Spleen (tissue), 11 donors: Measurements from ENCODE around the gene DCTPP1. TPM values are rescaled to one million over a fixed set of nuclear protein-coding genes. Genes with fewer than 3 reads are reported as not detected.
A peak's percentile ranks its signal among the peaks of the same experiment; 100 is the strongest.
"Not testable (repeated sequence)": the region's sequence is repeated elsewhere in the genome, so short reads cannot be mapped to it uniquely, and the experiment has no call there.

Experiments used
- DNase-seq: peaks from one replicate; pipeline ENCODE4 v3.0.0-alpha.2; 2020
- H3K27ac ChIP-seq, 8 donors: fragments of 200-600 bp; sonication (generic) in 7 of 8; 1 replicate in 4 of 8; 2 replicates in 4 of 8; pipeline versions ENCODE4 v1.5.0 to v1.8.0; 2016 to 2021; ENCODE audit warnings: inconsistent platforms in 4 of 8, mild to moderate bottlenecking in 4 of 8, moderate library complexity in 1 of 8
- H3K27me3 ChIP-seq, 7 donors: fragments of 200-600 bp; sonication (generic) in 6 of 7; replicated peaks in 1 of 7; 1 replicate in 4 of 7; 2 replicates in 3 of 7; pipeline versions ENCODE4 v1.5.0 to v1.8.0; 2016 to 2021; ENCODE audit warnings: inconsistent platforms in 3 of 7, mild to moderate bottlenecking in 1 of 7
- H3K36me3 ChIP-seq, 6 donors: fragments of 200-600 bp; sonication (generic) in 5 of 6; 1 replicate in 4 of 6; 2 replicates in 2 of 6; pipeline versions ENCODE4 v1.5.0 to v1.8.0; 2016 to 2021; ENCODE audit warnings: inconsistent platforms in 2 of 6
- H3K4me1 ChIP-seq, 6 donors: fragments of 200-600 bp; sonication (generic) in 5 of 6; 1 replicate in 3 of 6; 2 replicates in 3 of 6; pipeline versions ENCODE4 v1.5.0 to v1.8.0; 2016 to 2021; ENCODE audit warnings: inconsistent platforms in 3 of 6
- H3K4me3 ChIP-seq, 8 donors: fragments of 200-600 bp; sonication (generic) in 7 of 8; 1 replicate in 4 of 8; 2 replicates in 4 of 8; pipeline versions ENCODE4 v1.5.0 to v1.8.0; 2016 to 2021; ENCODE audit warnings: inconsistent platforms in 4 of 8, mild to moderate bottlenecking in 4 of 8, moderate library complexity in 2 of 8
- H3K9me3 ChIP-seq, 8 donors: fragments of 200-600 bp; sonication (generic) in 7 of 8; 1 replicate in 4 of 8; 2 replicates in 4 of 8; pipeline versions ENCODE4 v1.5.0 to v1.8.0; 2016 to 2021; ENCODE audit warnings: inconsistent platforms in 4 of 8
- CTCF ChIP-seq, 11 experiments: fragments of 200-600 bp in 7 of 11; fragments of 450-650 bp in 4 of 11; sonication (generic) in 4 of 11; IDR thresholded peaks in 8 of 11; conservative IDR thresholded peaks in 3 of 11; 1 replicate in 7 of 11; 2 replicates in 4 of 11; pipeline versions ENCODE4 v1.4.0 to v1.8.0; 2016 to 2021; ENCODE audit warnings: antibody characterized with exemption in 11 of 11, inconsistent platforms in 4 of 11, mild to moderate bottlenecking in 1 of 11
- POLR2A ChIP-seq, 3 donors: fragments of 450-650 bp; IDR thresholded peaks; one replicate each; pipeline ENCODE4 v1.5.1; 2017; ENCODE audit warnings: antibody characterized with exemption in 3 of 3, mild to moderate bottlenecking in 1 of 3
- POLR2AphosphoS5 ChIP-seq, 3 donors: sonication (generic); formaldehyde crosslinking; IDR thresholded peaks; one replicate each; pipeline ENCODE4 v1.5.1; 2017; ENCODE audit warnings: antibody characterized with exemption in 3 of 3
- WGBS, 5 donors: extraction: QIAGEN DNeasy Blood & Tissue Kit in 3 of 5; methylation state at CpG; one replicate each; pipeline versions ENCODE4 v1.1.5 to v1.1.7; 2013 to 2018; 5-methylcytosine and 5-hydroxymethylcytosine counted together
- intact Hi-C: fragments of 100-400 bp; cut with DNase I; formaldehyde crosslinking; loops from one replicate; pipeline ENCODE4 v1.15.0; 2023; ENCODE audit warnings: low total_unique reads
- polyA plus RNA-seq, 3 donors: library from polyadenylated mRNA; stranded (reverse); fragments of 200-250 nt; gene quantifications; one replicate each; pipeline ENCODE4 v1.2.1, GENCODE V29; 2013
- total RNA-seq, 7 donors: library from RNA; depleted of rRNA in 3 of 7; stranded (reverse); fragments of >200 nt in 3 of 7; fragmentation: NEBNext Ultra II Directional in 4 of 7; extraction: Animal tissue kit (Norgen Biotek cat#: 25700) in 4 of 7; gene quantifications; one replicate each; pipeline versions ENCODE4 v1.1.0 to v1.2.1, GENCODE V29; 2016 to 2021
- donor health status: healthy with polysubstance abuse.
- donor health status: DM: no; HTN: no; CAD: no; lungs with moderate emphysema.
- donor health status: DM: no; HTN: no; CAD: no.
- donor health status: Bipolar disorder and iron deficiency.
- donor health status: healthy.
- donor health status: DM: no; HTN: no; CAD: no.
- donor health status: DM: yes; HTN: yes; CAD: no.

DCTPP1 gene
- total and polyA plus RNA-seq, 10 donors, result 17.6 to 49.1 (median 29.0) TPM

- H3K36me3 ChIP-seq, result peaks cover 0 to 20% (median 13%) of the 10 kb centered on the region in 6 donors
- no peaks in the 10 kb centered on the region for H3K27me3 ChIP-seq
- H3K9me3 ChIP-seq, result no peaks in the 10 kb centered on the region
- DNase-seq, result peak; percentile 76
- H3K4me3 ChIP-seq, result no peak overlapping the region
- intact Hi-C loops, result no loop called here
- no peak overlapping the region for H3K27ac ChIP-seq
- 88 to 94% (median 90%) methylated on average over 25 to 42 of the region's 42 CpGs for WGBS, 5 donors
- no peak for TF ChIP-seq POLR2A (IDR thresholded peaks at IDR 0.05)
- TF ChIP-seq POLR2AphosphoS5 (IDR thresholded peaks at IDR 0.05), result no peak
- no peak for TF ChIP-seq CTCF (IDR thresholded peaks at IDR 0.05 in 8 of 11, conservative IDR thresholded peaks at IDR 0.05 in 3 of 11)
- H3K4me1 ChIP-seq, result peaks cover 10 to 80% (median 52%) of the 10 kb centered on the region in 6 donors
These were observed 31.8 kb downstream of the DCTPP1 start for GRCh38 chr16:30397776-30398660.

GRCh38 chr16:30397056-30397455 is 32.8 kb downstream of the DCTPP1 start:
- H3K36me3 ChIP-seq, result peaks cover 0 to 20% (median 13%) of the 10 kb centered on the region in 6 donors
- WGBS, 5 donors, result 41 to 59% (median 54%) methylated on average over 4 of the region's 4 CpGs
- no peak for DNase-seq
- no peaks in the 10 kb centered on the region for H3K27me3 ChIP-seq
- H3K4me3 ChIP-seq, result peak overlapping the region in 1 of 8 donors; percentile 6
- intact Hi-C loops, result no loop called here
- H3K4me1 ChIP-seq, result peaks cover 10 to 76% (median 52%) of the 10 kb centered on the region in 6 donors
- TF ChIP-seq POLR2A (IDR thresholded peaks at IDR 0.05) (no peak), CTCF (IDR thresholded peaks at IDR 0.05 in 8 of 11, conservative IDR thresholded peaks at IDR 0.05 in 3 of 11) (no peak), POLR2AphosphoS5 (IDR thresholded peaks at IDR 0.05) (no peak)
- H3K9me3 ChIP-seq, result no peaks in the 10 kb centered on the region
- no peak overlapping the region for H3K27ac ChIP-seq

GRCh38 chr16:30396627-30397026 is 33.2 kb downstream of the DCTPP1 start:
- H3K4me3 ChIP-seq, result peak overlapping the region in 1 of 8 donors; percentile 6
- H3K36me3 ChIP-seq, result peaks cover 0 to 20% (median 13%) of the 10 kb centered on the region in 6 donors
- DNase-seq, H3K27me3 ChIP-seq, H3K9me3 ChIP-seq, intact Hi-C loops, H3K27ac ChIP-seq: not testable (repeated sequence)
- WGBS, 5 donors, result 81 to 85% (median 84%) methylated on average over 4 of the region's 4 CpGs
- peaks cover 10 to 74% (median 52%) of the 10 kb centered on the region in 6 donors for H3K4me1 ChIP-seq

GRCh38 chr16:30395992-30396585 is 33.7 kb downstream of the DCTPP1 start:
- Histone ChIP-seq H3K27me3 (no peaks in the 10 kb centered on the region), H3K4me3 (peak overlapping the region; percentile 57 to 87 (median 82)), H3K27ac (peak overlapping the region; percentile 51 to 82 (median 76)), H3K36me3 (peaks cover 0 to 20% (median 13%) of the 10 kb centered on the region in 6 donors), H3K4me1 (peaks cover 10 to 68% (median 48%) of the 10 kb centered on the region in 6 donors), H3K9me3 (no peaks in the 10 kb centered on the region)
- WGBS, 5 donors, result 19 to 24% (median 22%) methylated on average over 13 of the region's 13 CpGs
- DNase-seq, result no peak
- intact Hi-C loops, result no loop called here
- TF ChIP-seq CTCF (IDR thresholded peaks at IDR 0.05 in 8 of 11, conservative IDR thresholded peaks at IDR 0.05 in 3 of 11), result no peak
- TF ChIP-seq POLR2AphosphoS5 (IDR thresholded peaks at IDR 0.05), result no peak
- no peak for TF ChIP-seq POLR2A (IDR thresholded peaks at IDR 0.05)
